Adrenal gland (tissue), 5 donors: Measurements from ENCODE around the gene TEAD1.

ENCODE experiments used
- POLR2A ChIP-seq, 2 donors: fragments of 450-650 bp; IDR thresholded peaks; one replicate each; pipeline ENCODE4 v1.6.1; 2017; ENCODE audit warnings: antibody characterized with exemption in 2 of 2, mild to moderate bottlenecking in 2 of 2, moderate library complexity in 1 of 2
- TF ChIP-seq, protein P1 (sequence below), 6 experiments: fragments of 450-650 bp in 4 of 6; fragments of 200-600 bp in 2 of 6; sonication (generic) in 1 of 6; IDR thresholded peaks; 1 replicate in 5 of 6; 2 replicates in 1 of 6; pipeline versions ENCODE4 v1.5.1 to v1.8.0; 2016 to 2021; ENCODE audit warnings: antibody characterized with exemption in 6 of 6, mild to moderate bottlenecking in 2 of 6, moderate library complexity in 1 of 6
- donor health status: DM: no; HTN: no; CAD: no.

DNA sequence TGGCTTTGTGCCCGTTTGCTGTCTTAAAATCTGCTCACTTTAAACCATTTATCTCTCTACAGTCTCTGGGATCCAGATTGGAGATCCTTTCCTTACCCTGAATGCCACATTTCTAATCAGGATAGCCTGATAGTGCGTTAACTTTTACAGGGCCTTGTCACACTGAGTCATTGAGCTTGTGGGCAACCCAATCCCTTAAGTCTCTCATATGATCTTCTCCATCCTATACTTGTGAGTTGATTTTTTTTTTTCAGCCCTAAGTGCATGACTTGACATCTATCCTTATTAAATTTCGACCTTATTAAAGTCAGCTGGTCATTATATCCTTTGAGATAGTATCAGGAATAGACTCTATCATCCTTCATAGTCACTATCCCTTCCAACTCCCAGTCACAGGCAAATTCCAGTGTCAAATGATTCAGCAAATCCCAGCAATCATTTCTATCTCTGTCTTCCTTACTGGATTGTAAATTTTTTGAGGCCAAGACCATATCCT, 57.7 kb downstream of the TEAD1 start:
- TF ChIP-seq, protein P1, sequence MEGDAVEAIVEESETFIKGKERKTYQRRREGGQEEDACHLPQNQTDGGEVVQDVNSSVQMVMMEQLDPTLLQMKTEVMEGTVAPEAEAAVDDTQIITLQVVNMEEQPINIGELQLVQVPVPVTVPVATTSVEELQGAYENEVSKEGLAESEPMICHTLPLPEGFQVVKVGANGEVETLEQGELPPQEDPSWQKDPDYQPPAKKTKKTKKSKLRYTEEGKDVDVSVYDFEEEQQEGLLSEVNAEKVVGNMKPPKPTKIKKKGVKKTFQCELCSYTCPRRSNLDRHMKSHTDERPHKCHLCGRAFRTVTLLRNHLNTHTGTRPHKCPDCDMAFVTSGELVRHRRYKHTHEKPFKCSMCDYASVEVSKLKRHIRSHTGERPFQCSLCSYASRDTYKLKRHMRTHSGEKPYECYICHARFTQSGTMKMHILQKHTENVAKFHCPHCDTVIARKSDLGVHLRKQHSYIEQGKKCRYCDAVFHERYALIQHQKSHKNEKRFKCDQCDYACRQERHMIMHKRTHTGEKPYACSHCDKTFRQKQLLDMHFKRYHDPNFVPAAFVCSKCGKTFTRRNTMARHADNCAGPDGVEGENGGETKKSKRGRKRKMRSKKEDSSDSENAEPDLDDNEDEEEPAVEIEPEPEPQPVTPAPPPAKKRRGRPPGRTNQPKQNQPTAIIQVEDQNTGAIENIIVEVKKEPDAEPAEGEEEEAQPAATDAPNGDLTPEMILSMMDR (IDR thresholded peaks at IDR 0.05), result no peak
- TF ChIP-seq POLR2A (IDR thresholded peaks at IDR 0.05), result no peak
